H7 (cell line): ENCODE data around the gene LSR. TPM values are rescaled to one million over a fixed set of nuclear protein-coding genes. Genes with fewer than 3 reads are reported as not detected.

Experiments used
- DNase-seq: peaks from one replicate; pipeline ENCODE4 v3.0.0; 2012
- H3K27me3 ChIP-seq: 2 replicates; pipeline ENCODE4 v1.6.0; 2011; ENCODE audit warnings: mild to moderate bottlenecking, low read length; ENCODE audit not compliant: control insufficient read depth, insufficient read depth
- H3K36me3 ChIP-seq: replicated peaks from 2 replicates; pipeline ENCODE4 v1.5.1; 2011; ENCODE audit warnings: low read length; ENCODE audit not compliant: control insufficient read depth, insufficient read depth
- H3K4me3 ChIP-seq: 2 replicates; pipeline ENCODE4 v1.5.1; 2011; ENCODE audit warnings: low read depth, mild to moderate bottlenecking, control low read depth, low read length, moderate library complexity; ENCODE audit not compliant: insufficient read depth
- total RNA-seq: library from RNA; depleted of rRNA; stranded (reverse); fragments of >200 nt; shearing (Covaris generic); gene quantifications from 2 replicates; pipeline ENCODE4 v1.2.3, GENCODE V29; 2014

Gene LSR
- total RNA-seq, 1 experiment from 2014 or later: 128 TPM

DNA sequence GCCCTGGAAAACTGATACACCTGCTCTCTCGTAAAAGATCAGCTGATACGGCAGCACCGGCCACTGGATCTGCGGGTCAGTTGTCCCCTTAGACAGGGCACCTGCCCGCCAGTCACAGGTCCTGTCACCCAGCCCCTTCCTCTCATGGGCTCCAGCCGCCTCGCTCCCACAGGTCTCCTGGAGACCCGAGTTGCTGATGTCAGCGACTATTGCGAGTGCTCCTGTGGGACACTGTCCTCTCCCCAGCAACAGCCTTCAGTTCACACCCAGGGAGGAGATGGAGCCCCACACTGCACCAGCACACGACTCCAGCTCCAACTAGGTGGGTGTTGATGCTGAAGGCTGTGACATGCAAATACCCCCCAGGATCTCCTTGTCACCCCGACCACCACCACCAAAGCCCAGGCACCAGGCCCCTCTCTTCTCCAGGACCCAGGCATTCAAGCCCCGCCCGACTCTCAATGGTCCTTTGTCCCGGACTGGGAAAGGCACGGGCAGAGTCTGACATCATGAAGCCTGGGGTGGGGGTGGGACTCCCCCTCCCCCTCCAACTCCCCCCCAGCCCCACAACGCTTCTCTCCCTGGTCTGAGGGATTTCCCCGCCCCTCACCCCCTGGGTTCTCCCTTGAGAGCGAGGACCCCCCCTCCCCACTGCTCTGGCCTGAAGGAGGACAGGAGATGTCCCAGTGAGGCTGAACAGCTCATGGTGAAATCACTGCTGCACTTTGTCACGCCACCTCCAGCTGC, 41.8 kb downstream of the LSR start:
- H3K27me3 ChIP-seq: no peaks in the 10 kb centered on the region
- H3K36me3 ChIP-seq: no peaks in the 10 kb centered on the region
- no peak overlapping the region for H3K4me3 ChIP-seq
- DNase-seq: peak; percentile 62

DNA sequence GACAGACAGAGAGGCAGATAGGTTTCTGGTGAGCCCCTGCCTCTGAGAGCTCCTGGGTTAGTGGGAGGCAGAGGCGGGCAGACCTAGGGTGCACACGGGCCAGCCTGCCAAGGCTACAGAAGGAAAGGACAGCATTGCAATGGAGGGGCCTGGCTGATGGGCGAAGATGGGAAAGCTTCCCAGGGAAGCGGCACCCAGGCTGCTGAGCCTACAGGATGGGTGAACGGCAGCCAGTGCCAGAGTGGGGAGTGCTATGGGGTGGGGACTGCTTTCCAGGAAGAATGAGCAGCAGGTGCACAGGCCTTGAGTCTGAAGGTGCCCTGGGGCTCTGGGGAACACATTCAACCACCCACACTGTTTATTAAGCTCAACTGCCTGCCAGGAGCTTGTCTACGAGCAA, 42.5 kb downstream of the LSR start:
- DNase-seq: peak; percentile 48
- Histone ChIP-seq H3K27me3 (no peaks in the 10 kb centered on the region), H3K36me3 (no peaks in the 10 kb centered on the region), H3K4me3 (no peak overlapping the region)

DNA sequence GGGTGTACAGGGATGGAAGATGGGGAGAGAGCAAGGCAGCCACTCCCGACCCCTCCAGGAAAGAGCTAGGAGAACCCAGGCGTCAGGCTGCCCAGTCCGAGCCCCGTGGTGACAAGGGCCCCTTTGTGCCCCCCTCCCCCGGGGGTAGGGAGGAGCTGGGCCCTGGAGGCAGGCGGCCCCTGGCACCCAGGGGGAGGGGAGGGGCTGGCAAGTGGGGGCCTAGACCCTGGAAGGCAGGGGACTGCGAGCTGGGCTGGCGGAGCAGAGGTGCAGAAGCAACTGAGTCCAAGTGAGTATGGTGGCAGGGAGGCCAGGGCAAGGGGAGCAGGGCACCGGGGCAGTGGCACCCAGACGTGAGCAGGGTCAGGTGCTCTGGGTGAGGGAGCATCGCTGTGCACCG, 43.1 kb downstream of the LSR start, which contains the start of gene MAG:
MAG (plus strand) TSS at position 246 of the 400 bp plus-strand sequence. CDS start 3,248 bp downstream, outside the sequence.
- Histone ChIP-seq H3K4me3 (no peak within 1 kb of the TSS), H3K36me3 (no peaks in the 10 kb centered on the region), H3K27me3 (no peaks in the 10 kb centered on the region)
- DNase-seq: peak; percentile 62

DNA sequence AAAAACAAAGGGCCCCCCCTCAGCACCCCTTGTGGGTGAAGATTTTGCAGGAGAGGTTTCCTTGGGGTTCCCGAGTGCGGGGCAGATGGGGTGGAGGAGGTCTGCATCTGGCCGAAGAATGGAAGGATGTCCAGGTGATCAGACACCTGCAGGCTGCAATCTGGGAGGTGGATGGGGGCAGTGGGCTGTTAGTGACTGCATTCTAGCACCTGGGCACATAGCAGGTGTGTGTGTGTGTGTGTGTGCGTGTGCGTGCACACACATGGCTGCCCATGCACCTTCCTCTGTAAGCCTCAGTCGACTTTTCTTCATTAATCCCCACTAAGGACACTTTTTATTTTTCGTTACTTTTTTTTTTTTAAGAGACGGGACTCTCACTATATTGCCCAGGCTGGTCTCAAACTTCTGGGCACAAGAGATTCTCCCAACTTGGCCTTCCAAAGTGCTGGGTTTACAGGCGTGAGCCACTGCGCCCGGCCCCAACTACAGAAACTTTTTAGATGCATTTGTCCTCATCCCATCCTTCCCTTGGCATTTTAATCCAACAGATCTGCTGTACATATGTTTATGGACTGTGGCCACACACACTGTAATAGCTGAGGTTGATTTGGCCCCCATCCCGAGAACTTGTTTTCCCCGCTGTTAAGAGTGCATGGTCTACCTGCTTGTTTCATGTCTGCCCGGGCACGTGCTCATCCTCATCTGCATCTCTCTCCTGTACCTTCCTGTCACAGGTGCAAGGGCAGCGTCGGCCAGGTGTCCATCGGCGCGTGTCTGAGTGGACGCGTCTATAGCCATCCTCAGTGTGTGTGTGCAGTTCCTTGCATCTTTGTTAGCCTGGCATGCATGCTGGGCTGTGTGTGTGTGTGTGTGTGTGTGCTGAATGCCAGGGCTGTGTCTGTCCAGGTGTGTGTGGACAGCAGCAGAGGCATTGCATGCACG, 43.9 kb downstream of the LSR start:
- no peak overlapping the region for H3K4me3 ChIP-seq
- no peak for DNase-seq

DNA sequence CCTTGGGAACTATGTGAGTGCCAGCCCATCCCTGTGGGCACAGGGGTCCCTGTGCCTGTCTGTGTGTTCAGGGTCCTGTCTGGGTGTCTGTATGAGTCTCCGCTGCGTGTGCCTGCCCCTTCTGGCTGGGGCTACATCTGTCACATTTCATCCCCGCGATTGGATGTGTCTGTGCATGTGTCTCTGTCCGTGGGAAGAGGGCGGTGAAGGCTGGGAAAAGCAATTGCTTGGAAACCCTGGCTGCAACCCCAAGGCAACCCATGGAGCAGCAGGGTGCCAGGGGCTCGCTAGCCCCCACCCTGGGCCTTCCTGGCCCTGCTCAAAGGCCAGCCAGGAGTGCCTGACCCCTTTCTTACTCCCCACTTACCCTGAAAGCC, 44.5 kb downstream of the LSR start:
- H3K4me3 ChIP-seq: no peak overlapping the region
- H3K27me3 ChIP-seq: no peaks in the 10 kb centered on the region
- H3K36me3 ChIP-seq: no peaks in the 10 kb centered on the region
- DNase-seq: no peak

More for the DNA sequence above, 43.9 kb downstream of the LSR start:
- no peaks in the 10 kb centered on the region for H3K27me3 ChIP-seq
- no peaks in the 10 kb centered on the region for H3K36me3 ChIP-seq

DNA sequence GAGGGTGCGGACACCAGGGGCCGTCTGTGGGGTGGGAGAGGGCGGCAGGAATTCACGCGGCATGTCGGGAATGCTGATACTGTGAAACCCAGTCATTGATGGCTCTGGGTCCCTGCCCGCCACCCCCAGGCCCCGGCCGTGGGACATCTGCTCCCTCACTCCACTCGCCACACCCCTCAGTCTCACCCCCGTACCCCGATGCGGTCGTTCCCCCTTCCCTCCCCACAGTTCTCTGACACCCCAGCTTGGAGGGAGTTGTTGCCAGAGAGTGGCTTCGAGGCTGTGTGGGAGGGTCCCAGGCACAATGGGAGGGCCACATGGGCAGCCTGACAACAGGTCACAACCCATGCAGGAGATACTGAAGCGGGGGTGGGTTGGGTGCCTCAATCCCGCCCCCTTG, 45.0 kb downstream of the LSR start:
- Histone ChIP-seq H3K27me3 (no peaks in the 10 kb centered on the region), H3K4me3 (no peak overlapping the region), H3K36me3 (no peaks in the 10 kb centered on the region)
- DNase-seq: peak; percentile 73

DNA sequence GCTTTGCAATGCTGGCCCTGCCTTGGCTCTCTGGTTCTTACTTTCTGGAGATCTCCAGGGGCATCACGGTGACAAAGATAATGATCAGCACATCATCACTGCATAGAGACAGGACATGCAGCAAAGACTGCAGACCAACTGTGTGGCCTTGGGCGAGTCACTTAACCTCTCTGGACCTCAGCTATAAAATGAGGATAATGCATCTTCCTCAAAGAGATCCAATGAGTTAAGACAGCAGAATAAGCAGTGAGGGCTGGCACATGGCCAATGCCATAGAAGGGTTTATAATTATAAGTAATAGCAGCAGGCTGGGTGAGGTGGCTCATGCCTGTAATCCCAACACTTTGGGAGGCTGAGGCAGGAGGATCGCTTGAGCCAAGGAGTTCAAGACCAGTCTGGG, 45.5 kb downstream of the LSR start:
- no peaks in the 10 kb centered on the region for H3K36me3 ChIP-seq
- no peak overlapping the region for H3K4me3 ChIP-seq
- DNase-seq: no peak
- H3K27me3 ChIP-seq: peaks cover 1% of the 10 kb centered on the region; the same call in 1 of the 2 replicates

DNA sequence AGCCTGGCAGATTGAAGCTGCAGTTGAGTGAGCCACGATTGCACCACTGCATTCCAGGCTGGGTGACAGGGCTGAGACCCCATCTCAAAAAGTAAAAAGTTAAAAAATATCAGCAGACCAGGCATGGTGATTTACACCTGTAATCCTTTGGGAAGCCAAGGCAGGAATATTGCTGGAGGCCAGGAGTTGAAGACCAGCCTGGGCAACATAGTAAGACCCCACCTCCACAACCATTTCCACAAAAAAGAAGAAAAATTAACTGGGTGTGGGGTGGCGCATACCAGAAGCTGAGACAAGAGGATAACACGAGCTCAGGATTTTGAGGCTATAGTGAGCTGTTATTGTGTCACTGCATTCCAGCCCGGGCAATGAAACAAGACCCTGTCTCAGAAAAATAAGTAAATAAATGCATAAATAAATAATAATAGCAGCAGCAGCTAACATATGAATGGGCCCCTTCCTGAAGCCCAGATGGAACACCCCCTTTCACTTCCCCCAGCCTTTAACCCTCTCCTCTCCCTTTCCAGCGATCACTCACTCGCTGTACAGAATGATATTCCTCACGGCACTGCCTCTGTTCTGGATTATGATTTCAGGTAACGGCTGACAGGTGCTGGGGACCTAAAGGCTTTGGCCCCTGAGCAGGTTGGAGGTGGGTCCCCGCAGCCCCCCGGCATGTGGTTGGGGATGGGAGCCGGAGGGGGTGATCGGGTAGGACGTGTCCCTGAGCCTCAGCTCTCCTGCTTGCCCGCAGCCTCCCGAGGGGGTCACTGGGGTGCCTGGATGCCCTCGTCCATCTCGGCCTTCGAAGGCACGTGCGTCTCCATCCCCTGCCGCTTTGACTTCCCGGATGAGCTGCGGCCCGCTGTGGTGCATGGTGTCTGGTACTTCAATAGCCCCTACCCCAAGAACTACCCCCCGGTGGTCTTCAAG, 46.3 kb downstream of the LSR start:
- Histone ChIP-seq H3K4me3 (no peak overlapping the region), H3K36me3 (no peaks in the 10 kb centered on the region), H3K27me3 (peaks cover 1% of the 10 kb centered on the region; the same call in 1 of the 2 replicates)
- no peak for DNase-seq

DNA sequence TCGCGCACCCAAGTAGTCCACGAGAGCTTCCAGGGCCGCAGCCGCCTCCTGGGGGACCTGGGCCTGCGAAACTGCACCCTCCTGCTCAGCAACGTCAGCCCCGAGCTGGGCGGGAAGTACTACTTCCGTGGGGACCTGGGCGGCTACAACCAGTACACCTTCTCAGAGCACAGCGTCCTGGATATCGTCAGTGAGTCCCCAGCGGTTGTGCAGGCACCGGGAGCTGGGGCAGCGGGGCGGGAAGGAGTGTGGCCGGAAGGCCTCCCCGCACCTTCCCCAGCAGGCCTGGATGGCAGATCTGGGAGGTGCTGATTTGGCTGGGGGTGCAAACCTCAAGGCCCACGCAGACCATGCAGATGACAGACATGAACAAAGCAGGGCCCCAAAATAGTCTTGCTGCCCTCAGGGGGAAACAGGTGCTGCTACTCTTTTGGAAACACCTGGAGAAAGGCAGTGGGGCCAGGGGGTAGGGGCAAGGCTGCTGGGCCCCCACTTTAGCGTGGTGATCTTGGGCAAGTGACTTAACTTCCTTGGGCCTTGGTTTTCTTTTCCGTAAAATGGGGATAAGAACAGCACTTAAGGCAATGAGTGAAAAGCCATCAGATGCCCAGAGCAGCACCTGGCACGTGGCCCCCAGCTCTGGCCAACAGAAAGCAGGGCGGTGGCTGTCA, 47.1 kb downstream of the LSR start:
- Histone ChIP-seq H3K36me3 (no peaks in the 10 kb centered on the region), H3K4me3 (no peak overlapping the region), H3K27me3 (peaks cover 1% of the 10 kb centered on the region; the same call in 1 of the 2 replicates)
- peak; percentile 82 for DNase-seq

DNA sequence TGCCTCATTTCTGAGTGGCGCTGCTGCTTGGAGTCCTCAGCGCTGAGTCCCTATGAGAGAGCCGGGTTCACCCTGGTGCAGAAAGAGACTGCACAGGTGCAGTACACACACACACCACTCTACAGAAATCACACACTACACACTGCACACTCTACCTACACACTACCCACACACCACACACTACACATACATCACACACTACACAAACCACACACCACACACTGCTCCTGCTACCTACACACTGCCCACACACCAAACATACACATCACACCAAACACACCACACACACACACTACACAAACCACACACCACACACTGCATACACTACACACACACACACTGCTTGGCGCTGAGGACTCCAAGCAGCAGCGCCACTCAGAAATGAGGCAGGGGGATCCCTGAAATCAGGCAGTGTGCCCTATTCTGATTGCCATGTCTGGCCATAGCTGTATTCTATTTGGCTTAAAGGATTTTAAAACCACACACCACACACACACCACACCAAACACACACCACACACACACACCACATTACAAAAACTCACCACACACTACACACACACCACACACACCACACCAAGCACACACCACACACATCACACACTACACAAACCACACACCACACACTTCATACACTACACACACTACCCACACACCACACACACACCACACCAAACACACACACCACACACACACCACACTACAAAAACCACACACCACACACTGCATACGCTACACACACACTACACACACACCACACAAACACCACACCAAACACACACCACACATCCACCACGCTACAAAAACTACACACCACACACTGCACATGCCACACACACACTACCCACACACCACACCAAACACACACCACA, 48.1 kb downstream of the LSR start:
- Histone ChIP-seq H3K4me3 (no peak overlapping the region), H3K27me3 (peaks cover 1% of the 10 kb centered on the region; the same call in 1 of the 2 replicates), H3K36me3 (no peaks in the 10 kb centered on the region)
- DNase-seq: no peak

DNA sequence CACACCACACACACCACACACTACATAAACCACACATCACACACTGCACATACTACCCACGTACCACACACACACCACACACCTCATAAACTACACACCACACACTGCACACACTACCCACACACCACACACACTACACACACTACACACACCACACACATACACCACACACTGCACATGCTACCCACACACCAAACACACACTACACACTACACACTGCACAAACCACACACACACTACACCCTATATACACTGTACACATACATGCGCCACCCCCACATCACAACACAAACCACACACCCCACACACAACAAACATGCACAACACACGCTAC, 48.7 kb downstream of the LSR start:
- Histone ChIP-seq H3K4me3 (no peak overlapping the region), H3K27me3 (peaks cover 1% of the 10 kb centered on the region; the same call in 1 of the 2 replicates), H3K36me3 (no peaks in the 10 kb centered on the region)
- no peak for DNase-seq

DNA sequence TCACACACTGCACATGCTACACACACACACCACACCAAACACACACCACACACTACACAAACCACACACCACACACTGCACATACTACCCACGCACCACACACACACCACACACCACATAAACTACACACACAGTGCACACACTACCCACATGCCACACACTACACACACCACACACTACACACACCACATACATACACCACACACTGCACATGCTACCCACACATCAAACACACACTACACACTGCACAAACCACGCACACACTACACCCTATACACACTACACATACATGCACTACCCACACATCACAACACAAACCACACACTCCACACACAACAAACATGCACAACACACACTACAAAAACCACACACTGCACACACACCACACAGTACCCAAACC, 49.1 kb downstream of the LSR start:
- no peak overlapping the region for H3K4me3 ChIP-seq
- peaks cover 1% of the 10 kb centered on the region; the same call in 1 of the 2 replicates for H3K27me3 ChIP-seq
- DNase-seq: no peak
- no peaks in the 10 kb centered on the region for H3K36me3 ChIP-seq

DNA sequence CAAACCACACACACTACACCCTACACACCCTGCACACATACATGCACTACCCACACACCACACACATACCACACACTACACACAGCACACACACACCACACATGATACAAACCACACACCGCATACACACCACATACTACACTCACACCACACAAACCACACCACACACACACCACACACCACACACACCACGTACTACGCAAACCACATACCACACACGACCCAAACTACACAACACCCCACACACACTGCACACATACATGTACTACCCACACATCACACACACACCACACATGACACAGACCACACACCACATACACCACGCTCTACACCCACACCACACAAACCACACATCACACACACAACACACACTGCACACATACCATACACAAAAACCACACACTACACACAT, 49.8 kb downstream of the LSR start:
- Histone ChIP-seq H3K36me3 (no peaks in the 10 kb centered on the region), H3K27me3 (peaks cover 1% of the 10 kb centered on the region; the same call in 1 of the 2 replicates), H3K4me3 (no peak overlapping the region)
- no peak for DNase-seq
